Effector CD4-positive, alpha-beta T cell (primary cell): Measurements from ENCODE around the gene BMP7.
"Not testable (repeated sequence)": the region's sequence is repeated elsewhere in the genome, so short reads cannot be mapped to it uniquely, and the experiment has no call there.

ENCODE experiments used
- DNase-seq: peaks from one replicate; pipeline ENCODE4 v3.0.0-alpha.2; 2020

The BMP7 gene

GRCh38 chr20:57249073-57249472, 17.4 kb downstream of the BMP7 start:
- no peak for DNase-seq

GRCh38 chr20:57248132-57248797, 18.2 kb downstream of the BMP7 start:
- DNase-seq, result no peak

- no peak for DNase-seq
These were observed 19.0 kb downstream of the BMP7 start for GRCh38 chr20:57247292-57247965.

GRCh38 chr20:57245997-57246396, 20.4 kb downstream of the BMP7 start:
- no peak for DNase-seq

- DNase-seq, result no peak
These were observed 21.7 kb downstream of the BMP7 start for GRCh38 chr20:57244627-57245214.

- DNase-seq, result no peak
These were observed 22.2 kb downstream of the BMP7 start for GRCh38 chr20:57244221-57244585.

GRCh38 chr20:57243480-57244220, 22.8 kb downstream of the BMP7 start:
- no peak for DNase-seq

- DNase-seq, result no peak
These were observed 24.0 kb downstream of the BMP7 start for GRCh38 chr20:57242414-57242813.

- no peak for DNase-seq
These were observed 25.0 kb downstream of the BMP7 start for GRCh38 chr20:57241363-57241991.

- no peak for DNase-seq
These were observed 25.7 kb downstream of the BMP7 start for GRCh38 chr20:57240581-57241362.

GRCh38 chr20:57239725-57240124, 26.7 kb downstream of the BMP7 start:
- not testable (repeated sequence) for DNase-seq

- not testable (repeated sequence) for DNase-seq
These were observed 27.1 kb downstream of the BMP7 start for GRCh38 chr20:57239324-57239723.

GRCh38 chr20:57238089-57238488, 28.4 kb downstream of the BMP7 start:
- no peak for DNase-seq

GRCh38 chr20:57237585-57237953, 28.9 kb downstream of the BMP7 start:
- DNase-seq, result no peak

- no peak for DNase-seq
These were observed 29.4 kb downstream of the BMP7 start for GRCh38 chr20:57236813-57237584.

- no peak for DNase-seq
These were observed 31.7 kb downstream of the BMP7 start for GRCh38 chr20:57234556-57235251.

- DNase-seq, result no peak
These were observed 34.5 kb downstream of the BMP7 start for GRCh38 chr20:57231951-57232428.

GRCh38 chr20:57231161-57231560, 35.3 kb downstream of the BMP7 start:
- no peak for DNase-seq

- DNase-seq, result no peak
These were observed 36.2 kb downstream of the BMP7 start for GRCh38 chr20:57230247-57230646.

- DNase-seq, result no peak
These were observed 37.0 kb downstream of the BMP7 start for GRCh38 chr20:57229490-57229889.

GRCh38 chr20:57225830-57226229, 40.6 kb downstream of the BMP7 start:
- no peak for DNase-seq
